Occipital lobe (tissue), 2 donors: ENCODE results near the gene AFF3. TPM values are rescaled to one million over a fixed set of nuclear protein-coding genes. Genes with fewer than 3 reads are reported as not detected.
"Not testable (repeated sequence)": the region's sequence is repeated elsewhere in the genome, so short reads cannot be mapped to it uniquely, and the experiment has no call there.

ENCODE experiments used
- DNase-seq: peaks from one replicate; lab custom pipeline; 2025; lab: John Stamatoyannopoulos, UW
- total RNA-seq: library from RNA; depleted of rRNA; stranded (reverse); fragments of >200 nt; gene quantifications from one replicate; pipeline ENCODE4 v1.2.3, GENCODE V29; 2014

The AFF3 gene
- total RNA-seq, 1 donor from 2014 or later = 105 TPM

GRCh38 chr2:99677814-99678213 is 464.6 kb downstream of the AFF3 start:
- DNase-seq = no peak

- DNase-seq = no peak
Measured at GRCh38 chr2:99675130-99675661, 467.2 kb downstream of the AFF3 start.

GRCh38 chr2:99674090-99674489 is 468.3 kb downstream of the AFF3 start:
- no peak for DNase-seq

- no peak for DNase-seq
Measured at GRCh38 chr2:99672766-99673350, 469.5 kb downstream of the AFF3 start.

GRCh38 chr2:99670768-99671734 is 471.3 kb downstream of the AFF3 start:
- no peak for DNase-seq

GRCh38 chr2:99666256-99666655 is 476.1 kb downstream of the AFF3 start:
- DNase-seq = no peak

- DNase-seq = no peak
Measured at GRCh38 chr2:99663641-99664040, 478.7 kb downstream of the AFF3 start.

GRCh38 chr2:99662761-99663341 is 479.5 kb downstream of the AFF3 start:
- no peak for DNase-seq

- not testable (repeated sequence) for DNase-seq
Measured at GRCh38 chr2:99661761-99662160, 480.6 kb downstream of the AFF3 start.

GRCh38 chr2:99660616-99661406 is 481.6 kb downstream of the AFF3 start:
- DNase-seq = no peak

GRCh38 chr2:99659874-99660273 is 482.5 kb downstream of the AFF3 start:
- DNase-seq = no peak

- DNase-seq = no peak
Measured at GRCh38 chr2:99657691-99658258, 484.6 kb downstream of the AFF3 start.

GRCh38 chr2:99656994-99657393 is 485.4 kb downstream of the AFF3 start:
- no peak for DNase-seq

- no peak for DNase-seq
Measured at GRCh38 chr2:99653433-99653832, 489.0 kb downstream of the AFF3 start.

GRCh38 chr2:99652862-99653261 is 489.5 kb downstream of the AFF3 start:
- DNase-seq = no peak

GRCh38 chr2:99651930-99652670 is 490.3 kb downstream of the AFF3 start:
- DNase-seq = no peak

- no peak for DNase-seq
Measured at GRCh38 chr2:99648906-99649789, 493.2 kb downstream of the AFF3 start.

GRCh38 chr2:99648178-99648844 is 494.1 kb downstream of the AFF3 start:
- DNase-seq = peak; percentile 25

- no peak for DNase-seq
Measured at GRCh38 chr2:99645960-99646359, 496.4 kb downstream of the AFF3 start.
